ENCODE data around the gene MMP10.

MMP10 gene

DNA sequence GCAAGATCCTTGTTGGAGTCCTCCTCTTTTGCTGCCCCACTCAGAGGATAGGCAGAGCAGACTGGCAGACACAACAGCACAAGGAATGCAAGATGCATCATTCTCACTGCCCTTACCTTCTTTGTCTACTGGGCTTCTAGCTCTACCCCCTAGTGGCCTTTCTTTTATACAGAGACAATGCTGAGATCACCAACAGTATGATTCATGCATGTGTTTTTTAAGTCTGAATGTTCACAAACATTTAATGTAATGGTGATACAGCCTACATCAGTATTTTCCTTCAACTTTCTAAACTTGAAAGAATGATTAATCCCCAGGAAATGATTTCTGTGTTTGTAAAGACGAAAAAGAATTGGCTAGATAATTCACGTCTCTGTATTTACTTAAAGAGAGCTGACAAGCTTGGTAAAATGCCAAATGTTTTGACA lies at the start of gene MMP10:
MMP10 (minus strand) TSS at position 138 of the 428 bp plus-strand sequence; CDS start at position 101, 37 bp downstream.
- no peak for DNase-seq (ENCODE audit: extremely low read depth in 1 of 2, low read depth in 1 of 2)

DNA sequence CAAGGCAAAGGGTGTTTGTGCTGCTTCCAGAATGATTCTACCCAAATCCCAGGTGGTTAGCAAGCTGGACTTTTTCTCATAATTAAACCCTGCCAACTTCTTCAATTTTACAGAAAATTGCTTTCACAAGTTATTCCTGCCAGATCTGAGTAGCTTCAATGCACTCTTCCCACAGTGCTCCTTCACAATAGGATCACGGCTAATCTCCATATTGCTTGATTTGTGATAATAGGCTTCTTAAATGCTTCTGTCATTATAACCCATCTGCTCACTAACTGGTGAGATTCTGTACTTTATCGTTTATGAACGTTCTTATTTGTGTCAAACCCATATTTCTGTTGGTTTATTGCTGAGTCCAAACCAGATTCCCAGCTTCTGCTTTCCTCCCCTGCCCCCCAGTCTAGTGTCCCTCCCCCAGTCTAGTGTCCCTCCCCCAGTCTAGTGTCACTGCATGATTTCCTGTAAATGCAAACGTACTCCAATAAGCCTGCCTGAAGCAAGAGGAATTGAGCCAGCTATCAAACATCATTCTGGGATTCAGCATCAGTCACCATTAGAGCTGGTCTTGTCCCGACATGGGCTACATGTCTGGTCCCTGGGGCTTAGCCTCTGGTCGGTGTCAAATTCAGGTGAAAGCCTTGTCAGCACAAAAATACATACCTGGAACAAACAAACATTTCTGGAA lies 49.0 kb upstream of the MMP10 start:
- DNase-seq (ENCODE audit: extremely low read depth in 1 of 2, low read depth in 1 of 2), result no peak

DNA sequence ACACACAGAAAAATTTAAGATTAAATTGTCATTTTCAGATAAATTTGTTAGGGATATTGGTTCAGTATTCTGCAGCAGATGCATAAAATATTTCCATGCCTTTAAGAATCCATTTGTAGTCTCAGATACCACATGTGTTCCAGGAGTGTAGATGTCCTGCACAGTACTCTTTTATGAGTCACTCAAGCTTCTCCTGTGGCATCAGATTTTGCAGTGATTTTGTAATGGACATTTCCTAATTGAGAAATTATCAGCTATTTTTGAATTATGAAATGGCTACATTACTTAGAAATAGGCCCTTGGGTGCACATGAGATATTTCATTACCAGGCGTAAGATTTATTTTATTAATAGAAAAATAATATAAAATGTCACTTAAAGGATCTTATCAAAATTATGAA lies 44.1 kb upstream of the MMP10 start:
- DNase-seq (ENCODE audit: extremely low read depth in 1 of 2, low read depth in 1 of 2), result no peak

DNA sequence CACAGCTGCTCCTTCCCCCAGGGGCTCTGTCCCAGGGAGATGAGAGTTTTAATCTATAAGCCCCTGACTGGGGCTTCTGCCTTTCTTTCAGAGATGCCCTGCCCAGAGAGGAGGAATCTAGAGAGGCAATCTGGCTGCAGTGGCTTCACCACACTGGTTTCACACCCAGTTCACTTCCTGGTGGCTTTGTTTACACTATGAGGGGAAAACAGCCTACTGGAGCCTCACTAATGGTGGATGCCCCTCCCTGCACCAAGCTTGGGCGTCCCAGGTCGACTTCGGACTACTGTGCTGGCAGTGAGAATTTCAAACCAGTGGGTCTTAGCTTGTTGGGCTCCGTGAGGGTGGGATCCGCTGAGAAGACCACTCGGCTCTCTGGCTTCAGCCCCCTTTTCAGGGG lies 39.1 kb upstream of the MMP10 start:
- no peak for DNase-seq (ENCODE audit: extremely low read depth in 1 of 2, low read depth in 1 of 2)

DNA sequence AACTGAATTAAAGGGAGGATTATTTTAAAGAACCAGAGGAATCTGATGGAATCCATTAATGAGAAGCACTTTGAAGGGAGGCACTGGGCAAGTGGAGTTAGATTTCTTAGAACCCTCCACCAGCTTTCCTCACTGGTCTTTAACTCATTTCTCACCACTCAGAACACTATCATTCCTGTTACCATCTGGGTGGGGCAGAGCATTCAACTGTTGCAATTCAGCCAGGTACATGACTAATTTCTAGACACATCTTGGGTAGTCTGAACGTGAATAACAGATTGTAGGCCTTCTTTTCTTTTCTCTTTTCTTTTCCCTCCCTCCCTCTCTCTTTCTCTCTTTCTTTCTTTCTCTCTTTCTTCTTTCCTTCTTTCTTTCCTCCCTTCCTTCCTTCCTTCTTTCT lies 33.1 kb upstream of the MMP10 start:
- no peak for DNase-seq (ENCODE audit: extremely low read depth in 1 of 2, low read depth in 1 of 2)

DNA sequence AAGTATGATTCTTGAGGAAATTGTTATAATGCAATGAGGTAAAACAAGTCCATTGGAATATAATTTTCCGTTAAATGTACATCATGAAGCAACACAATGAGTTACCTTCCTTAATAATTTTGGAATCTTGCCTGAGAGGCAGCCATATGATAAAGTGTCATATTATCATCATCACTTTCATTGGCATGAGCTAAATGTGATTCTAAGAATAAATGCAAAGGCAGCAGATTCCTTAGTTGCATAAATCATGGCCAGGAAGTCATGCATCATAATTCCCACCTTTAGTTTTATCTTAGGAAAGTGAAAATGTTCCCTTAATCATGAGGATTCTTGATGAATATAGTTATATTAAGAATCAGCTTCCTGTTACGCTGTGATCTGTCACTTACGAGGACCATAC lies 31.8 kb upstream of the MMP10 start:
- DNase-seq (ENCODE audit: extremely low read depth in 1 of 2, low read depth in 1 of 2), result no peak

DNA sequence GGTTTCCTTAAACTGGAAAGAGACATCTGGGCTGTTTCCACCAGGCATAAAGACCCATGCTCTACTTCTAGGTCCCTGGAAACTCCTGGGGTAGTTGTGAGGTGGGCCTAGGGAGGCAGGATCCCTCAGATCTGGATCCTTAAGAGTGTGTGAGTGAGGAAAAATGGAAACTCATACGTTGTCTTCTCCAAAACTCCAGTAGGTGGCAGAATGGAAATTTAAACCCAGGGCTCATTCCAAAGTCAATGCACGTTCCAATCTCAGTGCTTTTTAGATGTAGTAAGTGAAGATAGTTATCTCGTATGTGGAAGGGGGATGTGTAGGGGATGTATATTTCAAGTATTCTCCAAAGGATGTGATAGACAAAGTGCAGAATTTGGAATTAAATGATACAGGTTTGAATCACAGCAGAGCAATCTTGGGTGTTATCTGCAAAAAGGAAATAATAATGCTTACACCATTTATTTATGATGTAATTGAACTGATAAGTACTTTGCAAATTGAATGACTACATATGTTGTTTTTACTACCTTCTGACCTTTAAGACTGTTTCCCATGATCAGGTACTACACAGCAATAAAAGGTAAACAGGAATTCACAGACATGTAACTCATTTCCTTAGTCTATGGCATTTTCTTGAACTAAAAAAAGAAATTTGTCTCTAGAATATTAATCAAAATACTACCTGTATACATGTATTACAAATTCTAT lies 30.7 kb upstream of the MMP10 start:
- no peak for DNase-seq (ENCODE audit: extremely low read depth in 1 of 2, low read depth in 1 of 2)

DNA sequence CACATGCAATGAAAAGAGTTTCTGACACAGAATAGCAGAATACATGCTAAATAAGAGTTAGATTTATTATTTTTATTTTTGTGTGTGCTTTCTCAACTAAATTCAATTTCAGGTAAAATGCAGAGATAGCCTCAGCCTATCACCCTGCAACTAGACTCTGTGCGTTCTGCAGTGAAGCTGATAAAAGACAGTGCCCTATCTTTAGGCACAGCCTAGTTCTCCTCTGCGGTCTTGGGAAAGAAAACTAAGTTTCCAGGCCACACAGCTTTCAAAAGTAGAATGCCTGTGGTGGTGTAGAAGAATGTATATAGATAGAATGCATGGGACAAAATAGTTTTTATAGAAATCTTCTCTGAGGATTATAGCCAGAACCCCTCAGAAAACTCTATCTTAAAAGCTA lies 29.5 kb upstream of the MMP10 start:
- no peak for DNase-seq (ENCODE audit: extremely low read depth in 1 of 2, low read depth in 1 of 2)

DNA sequence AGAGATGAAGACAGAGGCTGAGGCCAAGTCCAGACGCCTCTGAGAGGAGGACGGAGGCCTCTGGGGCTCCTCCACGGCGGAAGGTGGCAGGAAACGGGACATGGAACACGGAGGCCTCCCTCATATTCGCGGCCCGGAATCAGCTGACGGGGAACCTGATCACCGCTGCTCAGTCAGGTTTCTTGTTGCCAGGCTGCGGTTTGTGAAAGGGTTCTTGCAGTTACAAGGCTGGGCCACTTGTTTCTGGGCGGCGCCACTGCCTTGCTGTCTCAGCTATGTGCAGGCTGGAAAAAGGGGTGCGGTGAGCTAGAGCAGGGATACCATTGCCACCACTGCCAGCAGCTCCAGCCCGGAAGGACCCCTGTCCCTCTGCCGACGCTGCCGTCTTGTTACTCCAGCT lies 27.5 kb upstream of the MMP10 start:
- no peak for DNase-seq (ENCODE audit: extremely low read depth in 1 of 2, low read depth in 1 of 2)

DNA sequence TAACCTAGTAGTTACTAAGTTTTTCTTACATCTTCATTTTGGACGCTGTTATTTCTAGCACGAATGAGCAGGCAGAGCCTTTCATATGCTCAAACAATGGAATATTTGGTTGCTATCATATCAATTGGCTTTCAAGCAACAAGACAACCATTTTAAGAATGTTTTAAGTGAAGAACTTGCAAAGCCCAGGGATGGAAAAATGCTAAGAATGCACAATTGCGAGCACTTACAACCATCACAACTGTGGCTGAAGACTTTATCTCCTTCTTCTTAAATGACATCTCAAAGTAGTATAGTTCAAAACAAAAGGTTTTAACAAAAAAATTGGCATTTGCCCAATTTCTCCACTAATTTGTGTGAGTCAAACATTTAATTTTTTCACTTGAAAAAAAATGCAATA lies 25.9 kb upstream of the MMP10 start:
- no peak for DNase-seq (ENCODE audit: extremely low read depth in 1 of 2, low read depth in 1 of 2)

DNA sequence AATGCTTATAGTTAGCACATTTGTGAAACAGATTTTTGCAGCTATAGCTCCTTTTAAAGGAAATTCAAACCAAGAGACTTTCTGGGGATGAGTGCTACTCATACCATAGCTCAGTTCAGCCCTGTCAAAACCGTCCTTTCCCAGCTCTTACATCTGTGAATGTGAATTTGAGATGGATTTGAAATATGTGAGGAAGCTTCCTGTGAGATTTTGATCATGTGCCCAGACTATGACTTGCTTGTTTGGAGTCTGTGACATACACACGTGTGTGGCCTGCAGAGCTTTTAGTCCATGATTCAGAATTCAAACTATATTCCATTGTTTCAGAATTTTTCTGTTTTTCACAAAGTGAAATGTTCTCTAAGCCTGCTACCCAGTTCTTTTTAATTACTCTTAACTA lies 21.9 kb upstream of the MMP10 start:
- DNase-seq (ENCODE audit: extremely low read depth in 1 of 2, low read depth in 1 of 2), result no peak

DNA sequence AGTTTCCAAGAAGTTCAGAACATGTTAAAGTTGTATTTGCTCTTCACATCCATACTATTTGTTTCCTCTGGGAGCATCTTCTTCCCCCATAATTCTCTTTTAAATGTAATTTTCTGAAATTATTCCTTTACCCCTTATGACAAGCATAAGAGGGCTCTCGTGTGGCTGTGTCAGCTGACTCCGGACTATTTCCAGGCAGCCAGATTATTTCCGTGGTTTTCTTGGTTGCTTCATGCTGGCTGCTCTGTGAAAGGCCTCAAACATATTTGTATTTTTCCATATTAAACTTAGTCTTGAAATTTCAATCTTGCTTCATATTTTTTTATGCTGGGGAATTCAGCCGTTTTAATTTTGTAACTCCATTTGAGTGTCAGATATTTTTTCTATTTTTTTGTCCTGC lies 20.3 kb upstream of the MMP10 start:
- DNase-seq (ENCODE audit: extremely low read depth in 1 of 2, low read depth in 1 of 2), result no peak

DNA sequence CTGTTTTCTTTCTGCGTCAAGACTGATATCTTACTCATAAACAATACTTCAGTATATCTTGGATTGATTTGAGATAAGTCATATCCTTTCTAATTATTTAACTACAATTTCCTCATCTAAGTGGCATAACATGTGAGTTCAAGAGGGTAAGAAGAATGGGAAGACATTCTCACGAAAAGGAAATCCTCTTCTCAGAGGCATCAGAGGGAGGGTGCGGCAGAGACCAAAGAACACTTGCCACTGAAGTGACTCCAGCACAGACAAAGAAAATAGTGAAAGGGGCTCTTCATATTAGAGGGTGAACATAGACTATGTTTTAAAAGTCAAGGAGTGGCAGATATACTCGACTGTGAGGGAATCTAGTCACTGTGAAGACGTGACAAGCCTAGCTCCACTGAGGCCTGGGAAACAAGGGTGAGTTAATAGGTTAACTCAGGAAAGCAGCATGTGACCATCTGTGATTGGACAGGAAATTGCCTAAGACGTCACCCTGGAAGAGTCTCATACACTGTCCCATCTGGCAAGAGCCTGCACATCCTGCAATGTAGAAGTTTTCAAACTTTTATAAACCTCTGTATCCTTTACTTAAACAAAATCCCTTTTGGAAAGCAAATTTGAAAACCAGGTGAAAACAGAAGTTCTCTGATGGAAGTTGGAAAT lies 19.4 kb upstream of the MMP10 start:
- no peak for DNase-seq (ENCODE audit: extremely low read depth in 1 of 2, low read depth in 1 of 2)

DNA sequence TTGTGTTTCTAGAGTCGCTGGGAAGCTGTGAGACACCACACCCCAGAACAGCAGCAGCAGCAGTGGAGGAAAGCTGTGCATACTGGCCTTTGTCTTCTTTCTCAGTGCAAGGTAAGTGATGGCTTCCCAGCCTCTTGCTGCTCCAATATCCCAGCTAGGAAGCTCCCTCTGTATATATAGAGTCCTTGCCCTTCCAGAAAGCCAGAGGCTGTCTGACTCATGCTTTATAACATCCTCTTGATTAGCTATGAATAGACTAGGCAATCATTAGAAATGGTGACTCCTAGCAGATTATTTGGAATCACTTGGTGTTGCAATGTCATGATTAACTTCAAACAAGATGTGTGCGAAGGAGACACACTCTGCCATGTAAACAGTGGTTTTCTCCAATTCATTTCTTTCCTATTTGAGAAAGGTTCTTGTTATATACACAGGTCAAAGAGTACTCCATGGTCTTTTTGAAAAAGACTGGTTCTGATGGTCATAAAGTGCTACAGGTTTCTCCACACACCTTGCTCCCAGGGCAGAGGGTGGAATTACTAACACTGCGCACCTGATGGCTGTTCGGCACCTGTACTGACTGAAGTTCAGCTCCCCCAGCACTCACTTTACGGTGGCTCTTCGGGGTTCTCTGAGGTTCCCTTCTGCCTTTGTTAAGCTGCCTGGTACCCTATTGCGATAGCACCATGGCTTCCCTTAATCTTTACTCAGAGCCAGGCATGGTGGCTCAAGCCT lies 17.8 kb upstream of the MMP10 start, which contains the start of gene MMP1:
MMP1 (minus strand) TSS at position 149 of the 735 bp plus-strand sequence; CDS start at position 81, 68 bp downstream.
- no peak for DNase-seq (ENCODE audit: extremely low read depth in 1 of 2, low read depth in 1 of 2)

DNA sequence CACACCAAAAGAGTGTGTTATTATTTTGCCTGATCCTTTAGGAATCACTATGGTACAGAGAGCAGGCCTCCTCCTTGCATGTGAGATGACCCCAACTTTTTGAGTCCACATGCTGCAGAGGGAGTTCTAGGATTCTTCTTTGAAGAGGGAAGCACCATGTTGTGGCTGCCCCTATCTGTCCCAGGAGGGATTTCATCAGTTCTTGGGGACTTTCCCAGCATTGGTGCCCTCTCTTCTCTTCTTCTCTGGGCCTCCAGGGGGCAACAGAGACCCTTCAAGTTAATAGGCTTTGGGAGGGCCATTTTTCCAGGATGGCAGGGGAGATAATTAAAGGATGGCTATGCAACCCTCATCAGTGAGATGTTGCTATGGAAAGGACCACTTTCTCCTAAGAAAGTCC lies 14.0 kb upstream of the MMP10 start:
- DNase-seq (ENCODE audit: extremely low read depth in 1 of 2, low read depth in 1 of 2), result no peak

DNA sequence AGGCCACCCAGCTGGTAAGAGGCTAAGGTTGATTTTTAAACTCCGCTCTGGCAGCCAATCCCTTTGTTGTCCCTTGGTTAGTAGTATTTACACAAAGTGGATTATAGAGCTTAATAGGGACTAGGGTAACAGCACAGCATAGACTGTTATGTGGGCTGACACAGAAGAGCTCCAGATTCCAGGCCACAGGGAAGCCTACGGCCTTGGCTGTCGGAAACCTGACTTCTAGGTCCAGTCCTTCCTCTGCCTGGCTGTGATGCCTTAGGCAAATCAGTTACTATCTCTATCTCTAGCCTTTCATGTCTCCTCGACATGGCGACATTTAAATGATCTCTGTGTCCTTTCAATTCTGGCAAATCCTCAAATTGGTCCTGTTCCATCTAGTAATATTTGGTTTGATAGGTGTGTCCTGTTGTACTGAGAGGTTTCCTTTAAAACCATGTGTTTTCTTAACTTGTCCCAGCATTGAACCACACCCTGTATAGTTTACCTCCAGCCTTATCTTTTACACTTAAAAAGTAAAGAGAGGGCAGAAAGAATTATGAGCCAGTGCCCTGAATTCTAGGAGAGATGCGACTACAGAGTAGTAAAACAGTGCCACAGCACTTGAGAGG lies 13.4 kb upstream of the MMP10 start:
- DNase-seq (ENCODE audit: extremely low read depth in 1 of 2, low read depth in 1 of 2), result no peak

DNA sequence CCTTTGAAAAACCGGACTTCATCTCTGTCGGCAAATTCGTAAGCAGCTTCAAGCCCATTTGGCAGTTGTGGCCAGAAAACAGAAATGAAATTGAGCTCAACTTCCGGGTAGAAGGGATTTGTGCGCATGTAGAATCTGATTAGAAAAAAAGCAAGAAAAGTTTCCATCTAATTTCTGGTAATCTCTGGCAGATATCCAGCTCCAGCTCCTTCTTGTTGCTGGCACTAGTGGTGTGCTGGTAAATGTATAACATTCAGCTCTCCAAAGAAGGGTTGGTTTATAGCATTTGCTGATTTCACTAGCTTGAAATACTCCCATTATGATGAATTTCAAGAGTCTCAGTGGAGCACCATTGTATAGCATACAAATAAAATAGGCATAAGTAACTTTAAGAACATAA lies 12.2 kb upstream of the MMP10 start:
- DNase-seq (ENCODE audit: extremely low read depth in 1 of 2, low read depth in 1 of 2), result no peak

DNA sequence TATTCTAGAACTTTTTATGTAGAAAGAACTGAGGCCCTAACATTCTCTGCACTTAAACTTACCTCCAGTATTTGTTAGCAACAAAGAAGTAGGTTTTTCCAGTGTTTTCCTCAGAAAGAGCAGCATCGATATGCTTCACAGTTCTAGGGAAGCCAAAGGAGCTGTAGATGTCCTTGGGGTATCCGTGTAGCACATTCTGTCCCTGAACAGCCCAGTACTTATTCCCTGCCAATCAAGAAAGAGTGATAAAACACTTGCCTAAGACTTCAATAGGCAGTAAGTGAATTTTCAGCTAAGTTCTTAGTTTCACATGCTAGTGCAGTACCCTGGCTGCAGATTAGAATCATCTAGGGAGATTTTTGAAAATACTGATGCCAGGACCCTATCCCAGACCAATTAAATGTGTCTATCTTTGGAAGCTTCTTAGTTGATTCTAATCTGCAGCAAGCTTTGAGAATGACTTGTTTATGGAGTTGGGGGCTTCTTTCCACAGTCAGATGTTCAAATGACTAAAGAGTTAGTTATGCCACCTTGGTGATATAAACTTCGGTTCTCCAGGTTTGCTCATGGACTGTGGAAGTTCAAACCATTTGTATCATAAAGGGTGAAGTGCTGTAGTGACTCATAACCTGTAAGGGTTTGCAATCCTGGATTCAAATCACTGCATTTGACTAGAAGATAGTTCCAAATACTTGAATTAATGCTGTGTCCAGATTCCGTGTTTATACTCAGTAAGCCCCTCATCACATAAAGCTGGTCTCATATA lies 11.0 kb upstream of the MMP10 start:
- no peak for DNase-seq (ENCODE audit: extremely low read depth in 1 of 2, low read depth in 1 of 2)

DNA sequence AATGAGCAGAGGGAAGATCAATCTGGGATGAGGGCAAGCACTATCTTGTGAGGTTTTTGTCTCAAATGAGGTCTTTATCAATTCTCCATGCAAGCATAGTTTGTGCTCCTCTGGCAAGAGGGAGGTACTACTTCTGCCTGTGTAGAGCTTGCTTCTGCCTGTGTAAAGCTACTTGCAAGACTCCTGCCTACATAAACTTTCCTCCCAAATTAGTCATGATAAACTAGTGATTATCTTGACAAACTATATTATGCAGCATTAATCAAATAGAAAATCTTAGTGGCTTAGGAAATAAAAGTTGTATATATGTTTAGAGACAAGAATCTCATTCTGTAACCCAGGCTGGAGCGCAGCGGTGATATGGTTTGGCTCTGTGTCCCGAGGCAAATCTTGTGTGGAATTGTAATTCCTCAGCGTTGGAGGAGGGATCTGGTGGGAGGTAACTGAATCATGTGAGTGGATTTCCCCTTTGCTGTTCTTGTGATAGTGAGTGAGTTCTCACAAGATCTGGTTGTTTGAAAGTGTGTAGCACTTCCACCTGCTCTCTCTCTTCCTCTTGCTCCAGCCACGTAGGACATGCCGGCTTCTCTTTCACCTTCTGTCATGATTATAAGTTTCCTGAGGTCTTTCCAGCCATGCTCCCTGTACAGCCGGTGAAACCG lies 8.0 kb upstream of the MMP10 start:
- DNase-seq (ENCODE audit: extremely low read depth in 1 of 2, low read depth in 1 of 2), result no peak

DNA sequence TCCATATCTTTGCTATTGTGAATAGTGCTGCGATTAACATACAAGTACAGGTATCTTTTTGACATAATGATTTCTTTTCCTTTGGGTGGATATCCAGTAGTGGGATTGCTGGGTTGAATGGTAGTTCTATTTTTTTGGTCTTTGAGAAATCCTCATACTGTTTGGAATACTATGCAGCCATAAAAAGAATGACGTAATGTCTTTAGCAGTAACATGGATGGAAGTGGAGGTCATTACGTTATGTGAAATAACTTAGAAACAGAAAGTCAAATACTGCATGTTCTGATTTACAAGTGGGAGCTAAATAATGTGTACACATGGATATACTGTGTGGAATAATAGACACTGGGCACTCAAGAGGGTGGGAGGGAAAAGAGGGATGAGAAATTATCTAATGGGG lies 4.0 kb upstream of the MMP10 start:
- DNase-seq (ENCODE audit: extremely low read depth in 1 of 2, low read depth in 1 of 2), result no peak
